Activated naive CD4-positive, alpha-beta T cell treated with anti-CD3 and anti-CD28 coated beads for 36 hours (primary cell): ENCODE measurements around the gene TCF25. TPM values are rescaled to one million over a fixed set of nuclear protein-coding genes. Genes with fewer than 3 reads are reported as not detected.

Experiments used
- CTCF ChIA-PET: fragments of 350-600 bp; sonication (Branson Sonifier 250); formaldehyde crosslinking; loops from one replicate; lab custom pipeline; 2021; ENCODE audit warnings: antibody characterized with exemption; lab: Charles Lee
- DNase-seq: peaks from one replicate; pipeline ENCODE4 v3.0.0-alpha.2; 2020
- H3K27ac Mint-ChIP-seq: one replicate; pipeline ENCODE4 v1.8.0; 2021; ENCODE audit warnings: mild to moderate bottlenecking, mixed read lengths
- H3K27me3 Mint-ChIP-seq: one replicate; pipeline ENCODE4 v1.8.0; 2021; ENCODE audit warnings: low read depth, mixed read lengths
- H3K36me3 Mint-ChIP-seq: one replicate; pipeline ENCODE4 v1.8.0; 2021; ENCODE audit warnings: low read depth, mixed read lengths
- H3K4me1 Mint-ChIP-seq: one replicate; pipeline ENCODE4 v1.8.0; 2021; ENCODE audit warnings: low read depth, mixed read lengths
- H3K4me3 Mint-ChIP-seq: one replicate; pipeline ENCODE4 v1.8.0; 2021; ENCODE audit warnings: mild to moderate bottlenecking, moderate library complexity, mixed read lengths
- H3K9me3 Mint-ChIP-seq: one replicate; pipeline ENCODE4 v1.8.0; 2021; ENCODE audit warnings: mixed read lengths
- intact Hi-C: fragments of 100-400 bp; cut with micrococcal nuclease; formaldehyde crosslinking; loops from one replicate; pipeline ENCODE4 v1.15.1; 2023
- total RNA-seq, 2 experiments: library from RNA; stranded (reverse); gene quantifications; one replicate each; pipeline ENCODE4 v1.2.3, GENCODE V29; 2021

TCF25 gene
- total RNA-seq, 2 experiments from 2014 or later, result 108 to 109 TPM

DNA sequence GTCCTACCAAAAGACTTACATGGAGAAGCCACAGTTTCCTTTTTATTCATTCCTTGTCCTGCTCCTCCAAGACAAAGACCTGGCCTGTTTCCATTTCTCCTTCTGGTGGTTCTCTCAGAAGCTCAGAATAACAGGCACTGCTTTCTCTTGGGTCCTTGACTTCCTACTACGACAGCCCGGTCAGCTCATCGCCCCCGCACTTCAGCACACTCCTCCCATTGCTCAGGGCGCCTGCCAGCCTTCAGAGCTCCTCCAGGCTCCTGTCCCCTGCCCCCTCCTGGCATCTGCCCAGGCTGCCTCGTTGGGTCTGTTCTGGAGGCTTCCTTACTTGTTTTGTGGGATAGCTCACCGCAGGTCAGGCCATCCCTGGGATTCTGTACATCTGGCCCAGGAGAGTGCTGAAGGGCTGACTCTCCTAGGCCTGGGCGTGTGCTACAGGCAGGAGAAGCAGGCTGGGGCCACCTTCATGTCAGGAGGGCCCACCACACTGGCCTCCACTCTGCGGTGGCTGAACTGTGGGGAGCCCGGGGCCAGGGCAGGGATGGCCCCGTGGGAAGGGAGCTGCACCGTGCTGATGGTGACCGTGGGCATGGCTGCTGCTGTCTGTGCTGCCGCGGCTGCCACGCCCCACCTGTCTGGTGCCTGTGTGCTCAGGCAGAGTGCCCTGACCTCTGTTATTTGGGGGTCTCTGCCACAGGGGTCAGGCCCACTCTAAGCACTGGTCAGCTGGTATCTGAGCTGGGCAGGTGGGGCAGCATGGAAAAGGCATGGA is 17.7 kb downstream of the TCF25 start:
- peaks cover 28% of the 10 kb centered on the region for H3K36me3 Mint-ChIP-seq
- peaks cover 6% of the 10 kb centered on the region for H3K4me1 Mint-ChIP-seq
- no peaks in the 10 kb centered on the region for H3K9me3 Mint-ChIP-seq
- no peak for DNase-seq
- no peaks in the 10 kb centered on the region for H3K27me3 Mint-ChIP-seq
- no peak overlapping the region for H3K27ac Mint-ChIP-seq
- CTCF ChIA-PET, result interaction anchor here (1.1 kb wide), 1 partner anchor 19 kb away, joined by 4 read pairs; no protein-coding TSS in a partner anchor
- intact Hi-C loops, result no loop called here
- H3K4me3 Mint-ChIP-seq, result no peak overlapping the region

- intact Hi-C loops, result no loop called here
- H3K27ac Mint-ChIP-seq, result no peak overlapping the region
Observed at GRCh38 chr16:89892055-89892630, 18.8 kb downstream of the TCF25 start.

GRCh38 chr16:89892635-89893034 is 19.2 kb downstream of the TCF25 start:
- intact Hi-C loops, result no loop called here
- Mint-ChIP-seq H3K4me1 (peaks cover 6% of the 10 kb centered on the region), H3K9me3 (no peaks in the 10 kb centered on the region), H3K4me3 (no peak overlapping the region), H3K27me3 (no peaks in the 10 kb centered on the region), H3K27ac (no peak overlapping the region), H3K36me3 (peaks cover 22% of the 10 kb centered on the region)
- CTCF ChIA-PET, result interaction anchor here (1.8 kb wide), 1 partner anchor 17 kb away, joined by 7 read pairs; no protein-coding TSS in a partner anchor
- no peak for DNase-seq

More at GRCh38 chr16:89892055-89892630, 18.8 kb downstream of the TCF25 start:
- no peak for DNase-seq
- Mint-ChIP-seq H3K27me3 (no peaks in the 10 kb centered on the region), H3K9me3 (no peaks in the 10 kb centered on the region), H3K36me3 (peaks cover 26% of the 10 kb centered on the region), H3K4me1 (peaks cover 6% of the 10 kb centered on the region), H3K4me3 (no peak overlapping the region)
- CTCF ChIA-PET, result no interaction called here

- Mint-ChIP-seq H3K4me1 (peaks cover 6% of the 10 kb centered on the region), H3K36me3 (peaks cover 21% of the 10 kb centered on the region), H3K27me3 (no peaks in the 10 kb centered on the region), H3K4me3 (no peak overlapping the region), H3K9me3 (no peaks in the 10 kb centered on the region), H3K27ac (no peak overlapping the region)
- intact Hi-C loops, result no loop called here
- DNase-seq, result no peak
- CTCF ChIA-PET, result interaction anchor here (0.9 to 1.8 kb wide), 2 partner anchors 16 to 18 kb away, joined by 3 to 7 read pairs; no protein-coding TSS in a partner anchor
Observed at GRCh38 chr16:89893642-89894548, 20.5 kb downstream of the TCF25 start.

GRCh38 chr16:89895482-89896250 is 22.3 kb downstream of the TCF25 start:
- CTCF ChIA-PET, result no interaction called here
- Mint-ChIP-seq H3K27me3 (no peaks in the 10 kb centered on the region), H3K9me3 (no peaks in the 10 kb centered on the region), H3K27ac (no peak overlapping the region), H3K36me3 (peaks cover 17% of the 10 kb centered on the region), H3K4me1 (peaks cover 3% of the 10 kb centered on the region), H3K4me3 (no peak overlapping the region)
- no peak for DNase-seq
- intact Hi-C loops, result no loop called here

DNA sequence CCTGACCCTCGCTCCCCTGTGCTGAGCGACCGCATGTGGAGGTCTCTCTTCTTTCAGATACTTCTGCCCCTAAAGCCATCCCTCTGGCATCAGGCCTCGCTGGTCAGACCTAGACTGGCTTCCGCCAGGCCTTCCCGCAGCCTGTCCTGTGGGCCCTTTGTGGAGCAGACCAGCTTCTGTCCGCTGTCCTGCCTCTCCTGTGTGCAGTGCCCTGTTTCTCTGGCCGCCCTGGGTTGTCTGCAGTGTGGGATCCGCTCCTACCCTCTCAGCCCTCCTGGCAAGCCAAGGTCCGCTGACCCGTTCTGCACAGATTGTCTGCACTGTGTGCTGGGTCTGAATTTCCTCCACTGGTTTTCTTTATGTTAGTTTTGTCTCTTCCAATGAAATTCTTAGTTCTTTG is 23.8 kb downstream of the TCF25 start:
- no peak overlapping the region for H3K27ac Mint-ChIP-seq
- H3K4me1 Mint-ChIP-seq, result peaks cover 3% of the 10 kb centered on the region
- CTCF ChIA-PET, result no interaction called here
- H3K4me3 Mint-ChIP-seq, result no peak overlapping the region
- H3K9me3 Mint-ChIP-seq, result no peaks in the 10 kb centered on the region
- intact Hi-C loops, result no loop called here
- no peaks in the 10 kb centered on the region for H3K27me3 Mint-ChIP-seq
- peaks cover 14% of the 10 kb centered on the region for H3K36me3 Mint-ChIP-seq
- DNase-seq, result no peak

DNA sequence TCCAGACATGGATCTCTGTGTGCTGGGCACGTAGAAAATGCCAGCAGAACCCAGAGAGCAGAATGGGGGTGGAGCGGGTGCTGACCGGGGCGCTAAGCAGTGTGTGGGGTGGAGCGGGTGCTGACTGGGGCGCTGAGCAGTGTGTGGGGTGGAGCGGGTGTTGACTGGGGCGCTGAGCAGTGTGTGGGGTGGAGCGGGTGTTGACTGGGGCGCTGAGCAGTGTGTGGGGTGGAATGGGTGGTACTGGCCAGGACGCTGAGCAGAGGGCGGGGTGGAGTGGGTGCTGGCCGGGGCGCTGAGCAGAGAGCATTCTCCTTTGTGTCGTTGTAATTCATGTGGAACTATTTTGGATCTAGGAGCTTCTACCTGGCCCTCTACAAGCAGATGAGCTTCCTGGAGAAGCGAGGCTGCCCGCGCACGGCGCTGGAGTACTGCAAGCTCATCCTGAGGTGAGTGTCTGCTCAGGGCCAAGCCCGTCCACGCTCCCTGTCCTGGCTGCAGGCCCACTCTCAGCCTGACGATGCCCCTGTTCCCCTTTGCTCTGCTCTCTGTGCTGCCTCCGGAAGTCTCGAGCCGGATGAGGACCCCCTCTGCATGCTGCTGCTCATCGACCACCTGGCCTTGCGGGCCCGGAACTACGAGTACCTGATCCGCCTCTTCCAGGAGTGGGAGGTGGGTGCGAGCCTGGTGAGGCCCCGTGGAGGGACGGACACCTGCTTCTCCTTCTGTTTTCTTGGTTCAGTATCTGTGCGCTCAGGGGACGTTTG is 25.0 kb downstream of the TCF25 start:
- no peak overlapping the region for H3K27ac Mint-ChIP-seq
- peaks cover 3% of the 10 kb centered on the region for H3K4me1 Mint-ChIP-seq
- no peak for DNase-seq
- peaks cover 14% of the 10 kb centered on the region for H3K36me3 Mint-ChIP-seq
- H3K4me3 Mint-ChIP-seq, result no peak overlapping the region
- no peaks in the 10 kb centered on the region for H3K27me3 Mint-ChIP-seq
- CTCF ChIA-PET, result interaction anchor here (1.0 kb wide), 1 partner anchor 12 kb away, joined by 4 read pairs; no protein-coding TSS in a partner anchor
- intact Hi-C loops, result no loop called here
- H3K9me3 Mint-ChIP-seq, result no peaks in the 10 kb centered on the region

- Mint-ChIP-seq H3K36me3 (peaks cover 14% of the 10 kb centered on the region), H3K4me3 (no peak overlapping the region), H3K4me1 (peaks cover 3% of the 10 kb centered on the region), H3K27ac (no peak overlapping the region), H3K27me3 (no peaks in the 10 kb centered on the region), H3K9me3 (no peaks in the 10 kb centered on the region)
- intact Hi-C loops, result no loop called here
- CTCF ChIA-PET, result no interaction called here
- no peak for DNase-seq
Observed at GRCh38 chr16:89899879-89900481, 26.6 kb downstream of the TCF25 start.

GRCh38 chr16:89900885-89901284 is 27.5 kb downstream of the TCF25 start:
- intact Hi-C loops, result no loop called here
- H3K27me3 Mint-ChIP-seq, result no peaks in the 10 kb centered on the region
- no peak overlapping the region for H3K27ac Mint-ChIP-seq
- no peak overlapping the region for H3K4me3 Mint-ChIP-seq
- DNase-seq, result no peak
- CTCF ChIA-PET, result no interaction called here
- H3K4me1 Mint-ChIP-seq, result peaks cover 3% of the 10 kb centered on the region
- peaks cover 12% of the 10 kb centered on the region for H3K36me3 Mint-ChIP-seq
- no peaks in the 10 kb centered on the region for H3K9me3 Mint-ChIP-seq

GRCh38 chr16:89902980-89903379 is 29.6 kb downstream of the TCF25 start:
- CTCF ChIA-PET, result no interaction called here
- Mint-ChIP-seq H3K9me3 (no peaks in the 10 kb centered on the region), H3K36me3 (peaks cover 13% of the 10 kb centered on the region), H3K4me3 (no peak overlapping the region), H3K27ac (no peak overlapping the region), H3K4me1 (peaks cover 3% of the 10 kb centered on the region), H3K27me3 (no peaks in the 10 kb centered on the region)
- no peak for DNase-seq
- intact Hi-C loops, result no loop called here

GRCh38 chr16:89903908-89904515 is 30.6 kb downstream of the TCF25 start:
- no peak overlapping the region for H3K4me3 Mint-ChIP-seq
- peaks cover 11% of the 10 kb centered on the region for H3K36me3 Mint-ChIP-seq
- no peaks in the 10 kb centered on the region for H3K9me3 Mint-ChIP-seq
- H3K27me3 Mint-ChIP-seq, result no peaks in the 10 kb centered on the region
- CTCF ChIA-PET, result no interaction called here
- H3K4me1 Mint-ChIP-seq, result peaks cover 3% of the 10 kb centered on the region
- DNase-seq, result no peak
- intact Hi-C loops, result no loop called here
- H3K27ac Mint-ChIP-seq, result no peak overlapping the region
